ENCODE measurements around the gene RBP5.

GRCh38 chr12:7112041-7112440 lies 16.6 kb downstream of the RBP5 start:
- TF ChIP-seq CTCF (IDR thresholded peaks at IDR 0.05) (no peak), POLR2A (IDR thresholded peaks at IDR 0.05) (no peak)
